Measurements from ENCODE around the gene NEDD4L. TPM values are rescaled to one million over a fixed set of nuclear protein-coding genes. Genes with fewer than 3 reads are reported as not detected.
"Not testable (repeated sequence)": the region's sequence is repeated elsewhere in the genome, so short reads cannot be mapped to it uniquely, and the experiment has no call there.

Gene NEDD4L
- 100 to 1,000 TPM in 1 of 4 donors, 10 to 100 TPM in 3; 44.0 to 104 (median 59.6) TPM for total RNA-seq

DNA sequence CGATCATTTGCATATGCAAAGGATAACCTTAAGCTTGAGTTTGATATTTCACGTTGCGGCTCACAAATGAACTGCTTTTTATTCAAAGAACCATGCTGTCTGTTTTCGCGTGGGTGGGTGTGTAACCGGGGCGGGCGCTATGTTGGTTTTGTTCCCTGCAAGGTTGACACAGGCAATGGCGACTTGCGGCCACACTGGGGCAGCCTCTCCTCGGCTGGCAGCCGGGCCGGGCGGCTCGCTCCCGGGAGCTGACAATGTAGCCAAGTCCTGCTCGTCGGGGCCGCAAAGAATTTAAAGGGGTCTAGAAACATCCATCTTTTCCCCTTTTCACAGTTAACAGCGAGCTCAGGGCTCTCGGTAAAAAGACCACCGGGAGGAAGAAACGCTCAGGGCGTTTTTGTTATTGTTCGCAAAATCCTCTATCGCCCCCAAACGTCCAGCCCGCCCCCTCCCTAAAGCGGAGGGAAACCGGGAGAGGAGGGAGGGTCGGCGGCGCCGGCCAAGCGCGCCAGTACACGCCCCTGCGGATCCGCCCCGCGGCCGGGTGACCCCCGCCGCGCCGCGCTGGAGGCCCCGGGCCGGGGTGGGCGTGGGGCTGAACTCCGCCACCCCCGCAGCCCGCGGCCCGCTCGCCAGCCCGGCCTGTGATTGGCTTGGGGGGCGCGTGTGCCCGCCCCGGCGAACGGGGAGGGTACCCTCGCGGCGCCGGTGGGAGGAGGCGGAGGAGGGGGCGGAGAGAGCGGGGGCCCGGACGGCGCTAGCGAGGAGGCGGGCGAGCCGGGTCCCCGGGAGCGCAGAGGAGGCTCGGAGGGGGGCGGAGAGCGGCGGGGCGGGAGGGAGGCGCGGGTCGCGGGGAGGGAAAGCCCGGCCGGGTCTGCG is at the start of gene NEDD4L:
Gene NEDD4L, plus strand, starts transcription at position 736 of the 879 bp plus-strand sequence. CDS start 435 bp downstream, outside the sequence.
- Histone ChIP-seq H3K27ac (peak within 1 kb of the TSS; percentile 72), H3K4me1 (peaks cover 13% of the 10 kb centered on the region), H3K27me3 (no peaks in the 10 kb centered on the region), H3K36me3 (no peaks in the 10 kb centered on the region), H3K9me3 (no peaks in the 10 kb centered on the region), H3K4me3 (peak within 1 kb of the TSS; percentile 82)
- DNase-seq (ENCODE audit: low spot score in 2 of 2), result peak; percentile 87 to 92
- WGBS, result 0% methylated on average over 23 of the region's 91 CpGs
- TF ChIP-seq, protein P1, sequence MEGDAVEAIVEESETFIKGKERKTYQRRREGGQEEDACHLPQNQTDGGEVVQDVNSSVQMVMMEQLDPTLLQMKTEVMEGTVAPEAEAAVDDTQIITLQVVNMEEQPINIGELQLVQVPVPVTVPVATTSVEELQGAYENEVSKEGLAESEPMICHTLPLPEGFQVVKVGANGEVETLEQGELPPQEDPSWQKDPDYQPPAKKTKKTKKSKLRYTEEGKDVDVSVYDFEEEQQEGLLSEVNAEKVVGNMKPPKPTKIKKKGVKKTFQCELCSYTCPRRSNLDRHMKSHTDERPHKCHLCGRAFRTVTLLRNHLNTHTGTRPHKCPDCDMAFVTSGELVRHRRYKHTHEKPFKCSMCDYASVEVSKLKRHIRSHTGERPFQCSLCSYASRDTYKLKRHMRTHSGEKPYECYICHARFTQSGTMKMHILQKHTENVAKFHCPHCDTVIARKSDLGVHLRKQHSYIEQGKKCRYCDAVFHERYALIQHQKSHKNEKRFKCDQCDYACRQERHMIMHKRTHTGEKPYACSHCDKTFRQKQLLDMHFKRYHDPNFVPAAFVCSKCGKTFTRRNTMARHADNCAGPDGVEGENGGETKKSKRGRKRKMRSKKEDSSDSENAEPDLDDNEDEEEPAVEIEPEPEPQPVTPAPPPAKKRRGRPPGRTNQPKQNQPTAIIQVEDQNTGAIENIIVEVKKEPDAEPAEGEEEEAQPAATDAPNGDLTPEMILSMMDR (IDR thresholded peaks at IDR 0.05), result peak; percentile 53 to 90
- TF ChIP-seq POLR2AphosphoS5 (IDR thresholded peaks at IDR 0.05), result no peak

DNA sequence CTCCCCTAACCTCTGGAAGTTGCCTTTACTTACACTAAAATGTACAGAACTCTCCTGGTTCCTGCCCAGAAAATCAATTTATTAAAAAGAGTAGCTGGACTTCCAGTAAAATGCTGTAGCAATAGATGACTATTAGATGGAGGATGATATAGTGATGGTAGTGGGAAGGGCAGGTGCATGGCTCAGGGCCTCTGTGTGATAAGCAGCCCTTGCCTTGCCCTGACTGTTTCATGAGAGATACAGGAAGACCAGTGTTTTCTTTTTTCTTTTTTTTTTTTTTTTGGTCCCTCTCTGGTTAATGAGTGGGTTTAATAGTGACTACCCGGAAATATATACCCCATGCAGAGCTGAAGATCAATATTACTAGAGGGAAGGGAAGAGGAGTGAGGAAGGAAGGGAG is 48.7 kb upstream of the NEDD4L start:
- Histone ChIP-seq H3K4me3 (no peak overlapping the region), H3K27me3 (no peaks in the 10 kb centered on the region), H3K27ac (no peak overlapping the region), H3K9me3 (no peaks in the 10 kb centered on the region), H3K36me3 (no peaks in the 10 kb centered on the region), H3K4me1 (no peaks in the 10 kb centered on the region)
- 75% methylated on average over 1 of the region's 1 CpG for WGBS
- TF ChIP-seq POLR2AphosphoS5 (IDR thresholded peaks at IDR 0.05) (no peak), POLR2A (IDR thresholded peaks at IDR 0.05) (no peak), EP300 (IDR thresholded peaks at IDR 0.05) (no peak)
- TF ChIP-seq, protein P1 (IDR thresholded peaks at IDR 0.05), result no peak
- DNase-seq (ENCODE audit: low spot score in 2 of 2), result no peak

DNA sequence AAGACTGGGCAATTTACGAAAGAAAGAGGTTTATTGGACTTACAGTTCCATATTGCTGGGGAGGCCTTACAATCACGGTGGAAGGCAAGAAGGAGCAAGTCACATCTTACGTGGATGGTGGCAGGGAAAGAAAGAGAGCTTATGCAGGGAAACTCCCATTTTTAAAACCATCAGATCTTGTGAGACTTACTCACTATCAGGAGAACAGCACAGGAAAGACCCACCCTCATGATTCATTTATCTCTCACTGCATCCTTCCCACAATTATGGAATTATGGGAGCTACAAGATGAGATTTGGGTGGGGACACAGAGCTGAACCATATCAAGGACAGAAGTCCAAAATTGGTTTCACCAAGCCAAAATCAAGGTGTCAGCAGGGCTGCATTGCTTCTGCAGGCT is 47.1 kb upstream of the NEDD4L start:
- H3K4me3 ChIP-seq; H3K27me3 ChIP-seq; H3K36me3 ChIP-seq; H3K27ac ChIP-seq; H3K4me1 ChIP-seq; H3K9me3 ChIP-seq; DNase-seq (ENCODE audit: low spot score in 2 of 2): not testable (repeated sequence)
- WGBS, result 93% methylated on average over 3 of the region's 3 CpGs

DNA sequence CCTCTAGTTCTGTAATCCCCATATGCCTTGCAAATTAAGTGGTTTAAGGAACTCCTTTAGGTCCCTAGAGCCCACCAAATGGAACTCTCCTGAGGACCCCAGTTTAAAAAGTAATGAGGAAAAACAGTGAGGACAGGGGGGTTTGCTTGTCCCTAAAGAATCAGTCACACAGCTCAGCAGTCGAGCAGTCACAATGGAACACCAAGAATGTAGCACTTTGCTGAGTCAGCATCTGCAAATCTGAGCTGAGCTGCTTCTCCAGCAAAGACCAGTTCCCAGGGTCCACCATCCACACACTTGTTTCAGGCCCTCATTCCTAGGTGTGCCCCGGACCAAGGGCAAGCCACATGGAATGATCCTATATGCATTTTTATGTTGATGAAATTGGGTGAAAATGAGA is 46.2 kb upstream of the NEDD4L start:
- Histone ChIP-seq H3K4me1 (no peaks in the 10 kb centered on the region), H3K4me3 (no peak overlapping the region), H3K36me3 (no peaks in the 10 kb centered on the region), H3K27me3 (no peaks in the 10 kb centered on the region), H3K9me3 (no peaks in the 10 kb centered on the region), H3K27ac (no peak overlapping the region)
- WGBS, result 73% methylated on average over 2 of the region's 2 CpGs
- DNase-seq (ENCODE audit: low spot score in 2 of 2), result no peak
- no peak for TF ChIP-seq POLR2AphosphoS5 (IDR thresholded peaks at IDR 0.05)
- TF ChIP-seq, protein P1 (IDR thresholded peaks at IDR 0.05), result no peak
- TF ChIP-seq EP300 (IDR thresholded peaks at IDR 0.05), result no peak
- TF ChIP-seq POLR2A (IDR thresholded peaks at IDR 0.05), result no peak

DNA sequence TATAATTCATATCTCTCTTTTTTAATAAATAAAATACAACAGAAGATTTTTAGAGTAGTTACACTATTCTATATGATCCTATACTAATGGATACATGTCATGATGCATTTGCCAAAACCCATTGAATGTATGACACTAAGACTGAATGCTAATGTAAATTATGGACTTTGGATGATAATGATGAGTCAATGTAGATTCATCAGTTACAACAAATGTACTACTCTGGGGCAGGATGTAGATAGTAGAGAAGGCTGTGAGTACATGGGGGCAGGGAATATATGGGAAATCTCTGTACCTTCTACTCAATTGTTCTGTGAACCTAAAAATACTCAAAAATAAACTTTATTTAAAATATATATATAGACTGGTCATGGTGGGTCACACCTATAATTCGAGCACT is 45.6 kb upstream of the NEDD4L start:
- Histone ChIP-seq H3K27ac (no peak overlapping the region), H3K4me1 (no peaks in the 10 kb centered on the region), H3K9me3 (no peaks in the 10 kb centered on the region), H3K4me3 (no peak overlapping the region), H3K27me3 (no peaks in the 10 kb centered on the region), H3K36me3 (no peaks in the 10 kb centered on the region)
- 91% methylated on average over 1 of the region's 1 CpG for WGBS
- TF ChIP-seq, protein P1 (IDR thresholded peaks at IDR 0.05), result no peak
- TF ChIP-seq EP300 (IDR thresholded peaks at IDR 0.05) (no peak), POLR2AphosphoS5 (IDR thresholded peaks at IDR 0.05) (no peak), POLR2A (IDR thresholded peaks at IDR 0.05) (no peak)
- DNase-seq (ENCODE audit: low spot score in 2 of 2), result no peak
